Measurements from ENCODE around the gene KIF25. TPM values are rescaled to one million over a fixed set of nuclear protein-coding genes. Genes with fewer than 3 reads are reported as not detected.

The KIF25 gene, protein sequence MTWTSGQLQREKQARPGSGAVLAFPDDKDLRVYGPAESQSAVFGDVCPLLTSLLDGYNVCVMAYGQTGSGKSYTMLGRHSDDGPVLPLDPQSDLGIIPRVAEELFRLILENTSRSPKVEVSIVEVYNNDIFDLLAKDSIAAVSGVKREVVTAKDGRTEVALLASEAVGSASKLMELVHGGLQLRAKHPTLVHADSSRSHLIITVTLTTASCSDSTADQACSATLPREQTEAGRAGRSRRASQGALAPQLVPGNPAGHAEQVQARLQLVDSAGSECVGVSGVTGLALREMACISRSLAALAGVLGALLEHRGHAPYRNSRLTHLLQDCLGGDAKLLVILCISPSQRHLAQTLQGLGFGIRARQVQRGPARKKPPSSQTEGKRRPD
- total RNA-seq (under 1 TPM in 2 of 6 donors, not detected in 4; 0.23 to 0.28 TPM), polyA plus RNA-seq (under 1 TPM; 0.23 to 0.35 TPM)

DNA sequence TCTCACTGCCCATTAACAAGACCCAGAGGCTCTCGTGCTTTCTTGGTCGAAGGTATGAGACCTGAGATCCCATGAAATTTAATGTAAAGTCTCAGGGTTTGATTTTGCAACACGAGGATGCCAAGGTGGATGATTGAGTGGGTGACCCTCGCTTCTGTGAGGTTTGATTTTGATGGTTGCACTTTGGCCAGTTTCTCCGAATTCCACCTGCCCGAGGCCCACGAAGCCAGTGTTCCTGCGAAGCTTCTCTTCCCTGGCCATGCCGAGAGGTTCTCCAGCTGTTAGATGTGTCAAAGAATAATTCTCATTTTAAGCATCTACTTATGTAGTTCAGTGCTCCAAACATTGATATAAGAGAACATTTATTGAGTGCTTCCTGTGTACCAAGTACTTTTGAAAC is at the start of gene KIF25:
Gene KIF25 (plus strand): TSS at position 30 of the 400 bp plus-strand sequence. CDS start 31,915 bp downstream, outside the sequence.
- H3K9me3 ChIP-seq, result no peaks in the 10 kb centered on the region
- ATAC-seq (no peak), FAIRE-seq (no peak), DNase-seq (no peak)
- no peak for TF ChIP-seq CTCF (IDR thresholded peaks at IDR 0.05)
- no peaks in the 10 kb centered on the region for H3K36me3 ChIP-seq
- no peaks in the 10 kb centered on the region for H3K27me3 ChIP-seq
- no peak within 1 kb of the TSS for H3K27ac ChIP-seq
- WGBS, 2 donors, result 41 to 60% methylated on average over 9 of the region's 9 CpGs
- no peaks in the 10 kb centered on the region for H3K4me1 ChIP-seq
- no peak within 1 kb of the TSS for H3K4me3 ChIP-seq
- intact Hi-C loops (cut with DNase I), result no loop called here

- no peaks in the 10 kb centered on the region for H3K27me3 ChIP-seq
- ATAC-seq (no peak), FAIRE-seq (no peak), DNase-seq (no peak)
- no peak for TF ChIP-seq CTCF (IDR thresholded peaks at IDR 0.05)
- no peak overlapping the region for H3K4me3 ChIP-seq
- intact Hi-C loops (cut with DNase I), result no loop called here
- no peaks in the 10 kb centered on the region for H3K9me3 ChIP-seq
- 92 to 96% methylated on average over 1 of the region's 1 CpG for WGBS, 2 donors
- H3K36me3 ChIP-seq, result peaks cover 0 to 95% (median 43%) of the 10 kb centered on the region in 3 donors
- no peak overlapping the region for H3K27ac ChIP-seq
- H3K4me1 ChIP-seq, result peaks cover 0 to under 1% (median 0%) of the 10 kb centered on the region in 3 donors
Observed at GRCh38 chr6:167947716-167948115, 49.8 kb upstream of the KIF25 start.

GRCh38 chr6:167948716-167949115 is 48.8 kb upstream of the KIF25 start:
- no peak overlapping the region for H3K27ac ChIP-seq
- 87 to 88% methylated on average over 4 of the region's 4 CpGs for WGBS, 2 donors
- intact Hi-C loops (cut with DNase I), result no loop called here

GRCh38 chr6:167949121-167949684 is 48.3 kb upstream of the KIF25 start:
- ATAC-seq (no peak), FAIRE-seq (no peak), DNase-seq (no peak)
- Histone ChIP-seq H3K36me3 (peaks cover 0 to 86% (median 43%) of the 10 kb centered on the region in 3 donors), H3K27me3 (no peaks in the 10 kb centered on the region), H3K27ac (no peak overlapping the region), H3K4me1 (peaks cover 0 to 3% (median 2%) of the 10 kb centered on the region in 3 donors), H3K4me3 (no peak overlapping the region), H3K9me3 (no peaks in the 10 kb centered on the region)
- 86 to 87% methylated on average over 7 of the region's 7 CpGs for WGBS, 2 donors
- no peak for TF ChIP-seq CTCF (IDR thresholded peaks at IDR 0.05)
- intact Hi-C loops (cut with DNase I), result no loop called here

More at GRCh38 chr6:167948716-167949115, 48.8 kb upstream of the KIF25 start:
- H3K9me3 ChIP-seq, result no peaks in the 10 kb centered on the region
- TF ChIP-seq CTCF (IDR thresholded peaks at IDR 0.05), result no peak
- DNase-seq, result no peak
- peaks cover 0 to 90% (median 43%) of the 10 kb centered on the region in 3 donors for H3K36me3 ChIP-seq
- ATAC-seq, result no peak
- no peaks in the 10 kb centered on the region for H3K27me3 ChIP-seq
- FAIRE-seq, result no peak
- no peak overlapping the region for H3K4me3 ChIP-seq
- H3K4me1 ChIP-seq, result peaks cover 0 to 3% (median 0%) of the 10 kb centered on the region in 3 donors

Data from pancreas (tissue), 10 donors.